IMR-90 (cell line): ENCODE data around the gene LRRN2. TPM values are rescaled to one million over a fixed set of nuclear protein-coding genes. Genes with fewer than 3 reads are reported as not detected.

Source experiments
- ATAC-seq: fragments of 200-7000 bp; cut with Tn5 transposase; 2 replicates; pipeline ENCODE4 v1.9.1; 2020; ENCODE audit warnings: low read depth, mild to moderate bottlenecking, moderate library complexity
- BruUV-seq: library from RNA; stranded (reverse); fragments of 400-500 nt; replicated peaks from 2 replicates; lab custom pipeline; 2021; lab: Mats Ljungman, UMichigan
- CTCF ChIA-PET: fragments of 300-600 bp; formaldehyde crosslinking; extraction: SDS; loops from one replicate; lab custom pipeline; 2021; ENCODE audit warnings: antibody characterized with exemption; lab: Yijun Ruan, JAX
- POLR2A ChIA-PET: fragments of 300-600 bp; sonication (Branson Sonifier 250); formaldehyde crosslinking; loops from one replicate; lab custom pipeline; 2022; ENCODE audit warnings: antibody characterized with exemption; ENCODE audit not compliant: unreplicated experiment; lab: Charles Lee
- DNase-seq: peaks from one replicate; pipeline ENCODE4 v3.0.0; 2013
- H2AFZ ChIP-seq: replicated peaks from 2 replicates; pipeline ENCODE3; 2013; ENCODE audit warnings: low read length, mild to moderate bottlenecking; ENCODE audit not compliant: poor library complexity
- H2AK5ac ChIP-seq: 2 replicates; pipeline ENCODE4 v1.6.1; 2013; ENCODE audit warnings: low read depth, low read length, inconsistent platforms
- H2AK9ac ChIP-seq: replicated peaks from 2 replicates; pipeline ENCODE3; 2013; ENCODE audit warnings: mild to moderate bottlenecking, low read depth, low read length, moderate library complexity; ENCODE audit not compliant: poor library complexity
- H2BK120ac ChIP-seq: 2 replicates; pipeline ENCODE4 v1.6.1; 2013; ENCODE audit warnings: low read depth, low read length, inconsistent platforms
- H2BK15ac ChIP-seq: 3 replicates; pipeline ENCODE4 v1.6.1; 2013; ENCODE audit warnings: low read depth, low read length, inconsistent platforms
- H2BK20ac ChIP-seq: 2 replicates; pipeline ENCODE4 v1.6.1; 2013; ENCODE audit warnings: low read depth, mild to moderate bottlenecking, inconsistent platforms, low read length, moderate library complexity
- H2BK5ac ChIP-seq: 2 replicates; pipeline ENCODE4 v1.6.1; 2013; ENCODE audit warnings: mild to moderate bottlenecking, low read depth, low read length, inconsistent platforms; ENCODE audit not compliant: poor library complexity, severe bottlenecking
- H3K14ac ChIP-seq: replicated peaks from 2 replicates; pipeline ENCODE4 v1.6.1; 2013; ENCODE audit warnings: low read depth, low read length, inconsistent platforms
- H3K18ac ChIP-seq: 2 replicates; pipeline ENCODE4 v1.6.1; 2013; ENCODE audit warnings: low read depth, low read length, control low read depth
- H3K23ac ChIP-seq: 2 replicates; pipeline ENCODE4 v1.6.1; 2013; ENCODE audit warnings: low read depth, low read length, inconsistent platforms
- H3K27ac ChIP-seq: 2 replicates; pipeline ENCODE4 v1.5.1; 2013; ENCODE audit warnings: mild to moderate bottlenecking, control low read depth, low read length; ENCODE audit not compliant: insufficient read depth
- H3K27me3 ChIP-seq: 2 replicates; pipeline ENCODE4 v1.6.1; 2013; ENCODE audit warnings: low read length; ENCODE audit not compliant: control insufficient read depth, insufficient read depth
- H3K36me3 ChIP-seq: 2 replicates; pipeline ENCODE4 v1.6.1; 2013; ENCODE audit warnings: low read length, mixed read lengths; ENCODE audit not compliant: control insufficient read depth, insufficient read depth
- H3K4ac ChIP-seq: 2 replicates; pipeline ENCODE4 v1.6.1; 2013; ENCODE audit warnings: low read depth, low read length, inconsistent platforms
- H3K4me1 ChIP-seq: 2 replicates; pipeline ENCODE4 v1.6.1; 2013; ENCODE audit warnings: low read length, mixed read lengths; ENCODE audit not compliant: control insufficient read depth, insufficient read depth
- H3K4me2 ChIP-seq: 2 replicates; pipeline ENCODE4 v1.6.1; 2013; ENCODE audit warnings: low read depth, mild to moderate bottlenecking, control low read depth, low read length, moderate library complexity
- H3K4me3 ChIP-seq: 2 replicates; pipeline ENCODE4 v1.5.1; 2013; ENCODE audit warnings: low read depth, mild to moderate bottlenecking, control low read depth, low read length, moderate library complexity; ENCODE audit not compliant: insufficient read depth
- H3K56ac ChIP-seq: 2 replicates; pipeline ENCODE4 v1.6.1; 2013; ENCODE audit warnings: low read length, inconsistent platforms; ENCODE audit not compliant: insufficient read depth; ENCODE audit errors: extremely low read depth
- H3K79me1 ChIP-seq, 2 experiments: 2 replicates each; pipeline ENCODE4 v1.6.1; 2013; ENCODE audit warnings: low read length in 2 of 2, inconsistent platforms in 1 of 2, low read depth in 1 of 2
- H3K9ac ChIP-seq: 2 replicates; pipeline ENCODE4 v1.6.1; 2013; ENCODE audit warnings: low read depth, low read length, control low read depth
- H3K9me1 ChIP-seq: 2 replicates; pipeline ENCODE4 v1.6.1; 2013; ENCODE audit warnings: low read length, inconsistent platforms; ENCODE audit not compliant: insufficient read depth
- H3K9me3 ChIP-seq: 2 replicates; pipeline ENCODE4 v1.6.1; 2013; ENCODE audit warnings: low read length; ENCODE audit not compliant: control insufficient read depth, insufficient read depth
- H4K20me1 ChIP-seq: 2 replicates; pipeline ENCODE4 v1.6.1; 2013; ENCODE audit warnings: low read length, inconsistent platforms; ENCODE audit not compliant: insufficient read depth
- H4K5ac ChIP-seq: 2 replicates; pipeline ENCODE4 v1.6.1; 2013; ENCODE audit warnings: mild to moderate bottlenecking, low read depth, low read length, control low read depth
- H4K8ac ChIP-seq, 2 experiments: 2 replicates each; pipeline ENCODE4 v1.6.1; 2013; ENCODE audit warnings: low read depth in 2 of 2, low read length in 2 of 2, control low read depth in 1 of 2, inconsistent platforms in 1 of 2
- H4K91ac ChIP-seq: 2 replicates; pipeline ENCODE4 v1.6.1; 2013; ENCODE audit warnings: low read depth, low read length, inconsistent platforms; ENCODE audit not compliant: insufficient read depth
- BHLHE40 ChIP-seq: fragments of 150-350 bp; IDR thresholded peaks from 2 replicates; pipeline ENCODE4 v1.6.1; 2016; ENCODE audit warnings: mild to moderate bottlenecking, low read depth, low read length
- CEBPB ChIP-seq: IDR thresholded peaks from 2 replicates; pipeline ENCODE4 v1.6.1; 2012; ENCODE audit warnings: low read depth, low read length, improper control_type of control experiment
- ELK1 ChIP-seq: fragments of 150-350 bp; IDR thresholded peaks from 2 replicates; pipeline ENCODE4 v1.6.1; 2016; ENCODE audit warnings: low read depth, mild to moderate bottlenecking, low read length, moderate library complexity, borderline replicate concordance
- FOS ChIP-seq: fragments of 150-350 bp; IDR thresholded peaks from 2 replicates; pipeline ENCODE4 v1.6.1; 2016; ENCODE audit warnings: low read depth, low read length
- MAFK ChIP-seq: IDR thresholded peaks from 2 replicates; pipeline ENCODE4 v1.6.1; 2012; ENCODE audit warnings: low read depth, low read length, improper control_type of control experiment
- MAZ ChIP-seq: IDR thresholded peaks from 2 replicates; pipeline ENCODE4 v1.6.1; 2012; ENCODE audit warnings: low read depth, mild to moderate bottlenecking, low read length, improper control_type of control experiment, moderate library complexity, borderline replicate concordance
- MXI1 ChIP-seq: IDR thresholded peaks from 2 replicates; pipeline ENCODE4 v1.6.1; 2012; ENCODE audit warnings: low read depth, mild to moderate bottlenecking, low read length, moderate library complexity, borderline replicate concordance
- RFX5 ChIP-seq: IDR thresholded peaks from 2 replicates; pipeline ENCODE4 v1.8.0; 2012; ENCODE audit warnings: low read depth, mild to moderate bottlenecking, low read length, moderate library complexity
- SMC3 ChIP-seq: fragments of 150-350 bp; IDR thresholded peaks from 2 replicates; pipeline ENCODE4 v1.6.1; 2016; ENCODE audit warnings: low read depth, mild to moderate bottlenecking, antibody characterized with exemption, low read length, moderate library complexity
- WGBS, 2 experiments: methylation state at CpG; one replicate each; pipeline versions ENCODE4 v1.1.5 to v1.1.7; 2013; ENCODE audit warnings: missing lambda C conversion rate in 2 of 2; ENCODE audit not compliant: insufficient read length in 1 of 2; ENCODE audit errors: extremely low coverage in 2 of 2; 5-methylcytosine and 5-hydroxymethylcytosine counted together
- dilution Hi-C: fragments of 300-500 bp; cut with HindIII; formaldehyde crosslinking; loops from one replicate; pipeline ENCODE4 v1.14.3; 2018; ENCODE audit warnings: low sequenced_read_pairs; ENCODE audit not compliant: unreplicated experiment
- in situ Hi-C: fragments of 300-500 bp; cut with MboI; formaldehyde crosslinking; loops from 3 replicates; pipeline ENCODE4 v1.14.3; 2019; ENCODE audit warnings: low sequenced_read_pairs, inconsistent platforms, mixed read lengths
- intact Hi-C: fragments of 100-400 bp; cut with micrococcal nuclease; formaldehyde crosslinking; loops from 2 replicates; pipeline ENCODE4 v1.10.0; 2022
- polyA plus RNA-seq, 3 experiments: library from polyadenylated mRNA; depleted of rRNA; stranded (reverse); fragments of >200 nt; gene quantifications; 2 replicates each; pipeline ENCODE4 v1.2.3, GENCODE V29; 2012; ENCODE audit warnings: low replicate concordance in 1 of 3
- total RNA-seq: library from RNA; depleted of rRNA; stranded (reverse); fragments of >200 nt; gene quantifications from 2 replicates; pipeline ENCODE4 v1.2.3, GENCODE V29; 2012

Gene LRRN2
- total and polyA plus RNA-seq, 2 of the 4 experiments (the other 2 are of a cell fraction), result not detected

- no peak overlapping the region for H4K5ac ChIP-seq
- H3K4ac ChIP-seq, result no peak overlapping the region
- H3K27me3 ChIP-seq, result peaks cover 26% of the 10 kb centered on the region
- H2AK5ac ChIP-seq, result no peak overlapping the region
- H2BK5ac ChIP-seq, result no peak overlapping the region
- no peak overlapping the region for H3K4me3 ChIP-seq
- H2AFZ ChIP-seq, result no peak overlapping the region
- no peak overlapping the region for H2AK9ac ChIP-seq
- no peaks in the 10 kb centered on the region for H3K9me1 ChIP-seq
- no peak overlapping the region for H4K91ac ChIP-seq
- no peaks in the 10 kb centered on the region for H3K4me1 ChIP-seq
- no peak overlapping the region for H3K27ac ChIP-seq
- ChIA-PET POLR2A (no interaction called here), CTCF (no interaction called here)
- no peak for DNase-seq
- no peak overlapping the region for H2BK120ac ChIP-seq
- BruUV-seq, result no TSS peak
- H3K9me3 ChIP-seq, result no peaks in the 10 kb centered on the region
- H3K9ac ChIP-seq, result no peak overlapping the region
- no peak overlapping the region for H3K14ac ChIP-seq
- no peak overlapping the region for H2BK15ac ChIP-seq
- 80% methylated on average over 2 of the region's 9 CpGs; no CpG with 5 or more reads in 1 of the 2 experiments for WGBS, 2 experiments
- no peaks in the 10 kb centered on the region for H3K79me1 ChIP-seq
- no peak overlapping the region for H3K18ac ChIP-seq
- in situ Hi-C loops, result no loop called here
- H2BK20ac ChIP-seq, result no peak overlapping the region
- ATAC-seq, result no peak
- no peak overlapping the region for H3K56ac ChIP-seq
- no peak overlapping the region for H3K4me2 ChIP-seq
- H3K23ac ChIP-seq, result no peak overlapping the region
- TF ChIP-seq RFX5 (no peak), BHLHE40 (no peak), FOS (no peak), ELK1 (no peak), MXI1 (no peak), SMC3 (no peak), CEBPB (no peak), MAFK (no peak), MAZ (no peak)
- H4K20me1 ChIP-seq, result no peaks in the 10 kb centered on the region
- intact Hi-C loops, result no loop called here
- H4K8ac ChIP-seq, result no peak overlapping the region
- dilution Hi-C loops, result no loop called here
- H3K36me3 ChIP-seq, result no peaks in the 10 kb centered on the region
Measured at GRCh38 chr1:204677864-204678263, 7.7 kb downstream of the LRRN2 start.
